Stimulated activated CD4-positive, alpha-beta T cell treated with anti-CD3 and anti-CD28 coated beads, Interleukin-1b, Interleukin-23, amount 100 ng/mL, for 48 hours (primary cell): ENCODE results near the gene CAND2.
"Not testable (repeated sequence)": the region's sequence is repeated elsewhere in the genome, so short reads cannot be mapped to it uniquely, and the experiment has no call there.

ENCODE experiments used
- DNase-seq: peaks from one replicate; pipeline ENCODE4 v3.0.0-alpha.2; 2020

CAND2 gene

DNA sequence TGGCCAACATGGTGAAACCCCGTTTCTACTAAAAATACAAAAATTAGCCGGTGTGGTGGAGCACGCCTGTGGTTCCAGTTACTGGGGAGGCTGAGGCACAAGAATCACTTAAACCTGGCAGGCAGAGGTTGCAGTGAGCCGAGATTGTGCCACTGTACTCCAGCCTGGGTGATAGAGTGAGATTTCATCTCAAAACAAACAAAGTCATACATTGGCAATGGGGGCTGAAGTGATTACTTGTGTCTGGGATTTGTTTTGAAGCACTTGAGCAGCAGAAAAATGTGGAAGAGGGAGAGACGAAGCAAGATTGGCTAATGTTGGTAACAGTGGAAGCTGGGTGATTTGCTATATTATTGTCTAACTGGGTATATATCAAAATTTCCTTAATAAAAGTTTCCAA lies 24.0 kb upstream of the CAND2 start:
- DNase-seq, result no peak

DNA sequence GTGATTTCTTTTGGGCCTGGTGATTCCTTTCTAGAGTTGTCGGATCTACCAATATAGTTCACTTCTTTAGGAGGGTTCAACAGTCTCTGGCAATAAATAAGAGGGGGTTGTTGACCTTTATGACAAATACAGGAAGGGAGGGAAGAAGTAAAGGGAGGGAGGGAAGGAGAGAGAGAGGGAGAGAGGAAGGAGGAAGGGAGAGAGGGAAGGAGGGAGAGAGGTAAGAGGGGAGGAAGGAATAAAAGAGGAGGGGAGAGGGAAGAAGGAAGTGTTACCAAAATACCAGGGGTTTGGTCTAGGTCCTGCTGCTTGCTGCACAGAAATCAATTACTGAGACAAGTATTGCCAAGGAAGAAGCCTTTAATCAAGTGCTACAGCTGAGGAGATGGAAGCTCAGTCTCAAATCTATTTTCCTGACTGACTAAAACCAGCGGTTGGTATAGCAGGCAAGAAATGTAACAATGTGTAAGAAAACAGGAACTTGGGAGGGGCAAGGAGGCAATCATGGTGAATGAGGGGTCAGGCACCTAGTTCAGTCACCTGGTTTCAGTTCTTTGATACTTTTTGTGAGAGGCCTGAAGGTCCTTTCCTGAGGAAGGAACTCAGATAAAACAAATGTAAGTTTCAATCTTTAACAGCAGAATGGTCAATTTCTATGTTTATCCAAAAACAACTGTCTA lies 23.3 kb upstream of the CAND2 start:
- no peak for DNase-seq

DNA sequence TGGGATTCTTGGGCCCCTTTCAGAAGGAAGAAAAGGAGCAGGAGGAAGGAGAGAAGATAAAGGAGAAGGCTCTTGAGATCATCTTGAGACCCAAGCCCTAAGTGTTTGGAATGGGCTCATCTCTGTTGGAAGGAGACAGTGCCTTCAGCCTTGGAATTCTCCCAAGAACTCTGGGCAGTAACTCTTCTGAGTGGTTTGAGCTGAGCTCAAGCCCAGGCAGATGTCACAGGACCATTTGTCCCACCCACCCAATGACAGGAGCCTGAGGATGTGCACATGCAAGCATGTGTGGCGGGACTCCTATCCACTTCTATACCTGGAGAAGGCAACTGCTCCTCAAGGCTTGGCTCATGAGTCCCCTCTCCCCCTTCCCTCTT lies 22.8 kb upstream of the CAND2 start:
- DNase-seq, result no peak

DNA sequence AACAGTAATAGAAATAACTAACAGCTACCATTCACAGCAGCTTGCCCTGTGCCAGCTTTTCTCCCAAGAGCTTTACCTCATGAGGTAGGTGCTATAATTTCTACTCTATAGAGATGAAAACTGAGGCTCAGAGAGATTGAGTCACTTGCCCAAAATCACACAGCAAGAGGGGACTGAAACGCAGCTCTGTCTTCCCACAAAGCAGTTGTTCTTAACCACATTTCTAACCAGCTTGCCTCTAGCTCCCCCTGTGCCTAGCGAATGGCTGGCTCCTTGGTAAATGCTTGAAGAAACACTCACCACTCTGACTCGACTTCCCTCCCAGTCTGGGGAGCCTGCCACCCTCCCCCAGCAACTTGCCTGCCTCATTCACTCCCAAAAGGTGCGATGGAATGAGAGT lies 21.9 kb upstream of the CAND2 start:
- peak; percentile 12 for DNase-seq

DNA sequence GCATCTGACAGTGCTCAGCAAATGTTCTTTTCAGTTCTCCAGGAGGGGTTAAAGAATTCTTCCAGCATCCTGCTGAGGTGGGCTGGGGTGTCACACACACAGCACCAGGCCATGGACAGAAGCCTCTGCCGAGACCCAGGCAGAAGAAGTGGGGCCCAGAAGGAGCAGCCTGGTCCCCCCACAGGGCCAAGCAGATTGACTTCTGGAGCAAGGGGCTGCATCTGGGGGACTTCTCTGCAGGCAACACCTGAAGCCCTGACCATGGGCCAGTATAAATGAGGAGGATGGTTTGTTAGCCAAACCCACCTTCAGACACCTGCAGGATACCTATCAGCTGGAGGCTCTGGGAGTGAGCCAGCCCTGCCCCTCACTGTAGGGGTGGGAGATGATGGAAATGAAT lies 21.3 kb upstream of the CAND2 start:
- no peak for DNase-seq

DNA sequence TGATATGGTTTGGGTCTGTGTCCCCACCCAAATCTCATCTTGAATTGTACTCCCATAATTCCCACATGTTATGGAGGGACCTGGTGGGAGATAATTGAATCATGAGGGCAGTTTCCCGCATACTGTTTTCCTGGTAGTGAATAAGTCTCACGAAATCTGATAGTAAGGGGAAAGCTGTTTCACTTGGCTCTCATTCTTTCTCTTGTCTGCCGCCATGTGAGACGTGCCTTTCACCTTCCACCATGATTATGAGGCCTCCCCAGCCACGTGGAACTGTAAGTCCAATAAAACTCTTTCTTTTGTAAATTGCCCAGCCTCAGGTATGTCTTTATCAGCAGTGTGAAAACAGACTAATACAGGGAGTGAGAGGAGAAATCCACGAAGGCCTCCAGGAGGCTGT lies 20.5 kb upstream of the CAND2 start:
- not testable (repeated sequence) for DNase-seq

DNA sequence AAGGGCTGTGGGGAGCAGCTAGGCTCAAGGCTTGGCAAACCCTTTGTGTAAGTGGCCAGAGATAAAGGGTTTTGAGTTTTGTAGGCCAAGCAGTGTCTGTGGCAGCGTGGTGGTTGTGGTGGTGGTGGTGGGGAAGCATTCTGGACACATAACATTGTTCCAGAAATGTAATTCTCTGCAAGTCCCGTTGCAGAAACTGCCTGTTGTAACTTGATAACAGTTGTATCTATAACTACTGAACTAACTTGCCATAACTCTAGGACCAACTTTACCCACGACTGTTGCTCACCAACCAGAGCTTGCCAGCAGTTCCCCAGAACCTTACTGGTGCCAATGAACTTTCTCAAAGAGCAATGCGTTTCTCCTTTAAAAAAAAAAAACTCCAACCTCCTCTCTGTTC lies 19.3 kb upstream of the CAND2 start:
- no peak for DNase-seq

DNA sequence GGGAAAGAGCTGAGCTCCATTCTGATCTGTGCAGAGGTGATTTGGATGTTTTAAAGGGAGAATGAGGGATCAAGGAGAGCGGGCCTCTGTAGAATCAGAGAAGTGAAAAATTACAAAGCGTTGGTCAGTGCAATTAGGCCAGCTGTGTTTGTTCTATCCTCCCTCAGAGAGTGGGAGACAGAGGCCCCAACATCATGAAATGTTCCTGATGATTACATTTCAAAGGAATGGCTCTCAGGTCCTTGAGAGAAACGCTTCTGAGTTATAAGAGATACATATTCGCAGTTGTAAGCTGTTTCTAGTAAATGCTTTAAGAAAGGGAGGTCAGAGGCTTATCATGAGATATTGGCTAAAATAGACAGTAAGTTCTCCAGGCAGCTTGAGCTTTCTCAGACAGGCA lies 15.7 kb upstream of the CAND2 start:
- no peak for DNase-seq

DNA sequence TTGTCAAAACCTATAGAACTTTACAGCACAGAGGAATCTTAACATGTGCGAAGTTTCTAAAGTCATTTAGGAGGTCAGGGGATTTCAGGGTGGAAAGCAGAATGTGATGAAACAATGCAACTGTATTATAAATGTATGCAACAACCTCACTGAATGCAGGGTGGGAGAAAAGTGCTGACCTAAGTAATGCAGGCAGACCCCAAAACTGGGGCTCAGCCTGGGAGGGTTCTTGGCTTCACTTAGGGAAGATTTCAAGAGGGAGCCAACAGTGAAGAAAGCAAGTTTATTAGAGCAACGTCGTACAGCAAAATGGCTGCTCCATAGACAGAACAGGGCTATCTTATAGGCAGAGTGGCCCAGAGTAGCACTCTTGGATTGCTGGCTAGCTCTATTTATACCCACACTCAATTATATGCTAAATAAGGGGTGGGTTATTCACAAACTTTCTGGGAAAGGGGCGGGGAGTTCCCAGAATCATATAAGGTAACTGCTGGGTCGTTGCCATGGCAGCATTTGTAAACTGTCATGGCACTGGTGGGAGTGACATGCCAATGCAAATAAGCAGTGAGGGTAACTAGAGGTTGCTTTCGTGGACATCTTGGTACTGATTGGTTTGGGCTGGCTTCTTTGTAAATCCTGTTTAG lies 14.2 kb upstream of the CAND2 start:
- peak; percentile 22 for DNase-seq

DNA sequence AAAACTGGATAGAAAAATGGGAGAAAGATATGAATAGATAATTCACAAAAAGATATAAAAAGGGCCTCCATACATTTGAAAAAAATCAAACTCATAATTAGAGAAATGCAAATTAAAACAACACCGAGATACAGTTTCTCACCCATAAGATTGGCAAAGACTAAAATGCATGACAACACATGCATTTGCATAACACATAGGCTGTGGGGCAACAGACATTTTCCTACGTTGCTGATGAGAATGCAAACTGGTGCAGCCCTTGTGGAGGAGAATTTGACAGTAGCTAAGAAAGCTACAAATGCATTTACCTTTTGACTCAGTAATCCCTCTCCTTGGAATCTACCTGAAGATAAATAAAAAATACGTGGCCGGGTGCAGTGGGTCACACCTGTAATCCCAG lies 11.4 kb upstream of the CAND2 start:
- no peak for DNase-seq

DNA sequence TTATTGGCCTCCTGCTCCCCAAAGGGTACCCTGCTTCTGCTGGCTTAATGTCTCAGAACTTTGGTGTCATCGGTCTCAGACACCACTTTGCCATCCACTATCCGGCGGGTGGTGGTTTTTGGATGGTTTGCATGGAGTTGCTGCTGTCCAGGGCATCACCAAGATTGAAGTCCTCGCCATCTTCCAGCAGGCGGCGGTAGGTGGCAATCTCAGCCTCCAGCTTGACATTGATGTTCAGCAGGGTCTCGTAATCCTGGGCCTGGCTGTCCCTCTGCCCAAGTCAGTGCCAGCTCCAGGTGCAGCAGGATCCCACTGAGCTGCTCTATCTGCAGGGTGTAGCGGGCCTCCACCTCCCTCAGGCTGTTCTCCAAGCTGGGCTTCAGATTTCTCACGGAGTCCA lies 9.1 kb upstream of the CAND2 start:
- DNase-seq, result peak; percentile 54

DNA sequence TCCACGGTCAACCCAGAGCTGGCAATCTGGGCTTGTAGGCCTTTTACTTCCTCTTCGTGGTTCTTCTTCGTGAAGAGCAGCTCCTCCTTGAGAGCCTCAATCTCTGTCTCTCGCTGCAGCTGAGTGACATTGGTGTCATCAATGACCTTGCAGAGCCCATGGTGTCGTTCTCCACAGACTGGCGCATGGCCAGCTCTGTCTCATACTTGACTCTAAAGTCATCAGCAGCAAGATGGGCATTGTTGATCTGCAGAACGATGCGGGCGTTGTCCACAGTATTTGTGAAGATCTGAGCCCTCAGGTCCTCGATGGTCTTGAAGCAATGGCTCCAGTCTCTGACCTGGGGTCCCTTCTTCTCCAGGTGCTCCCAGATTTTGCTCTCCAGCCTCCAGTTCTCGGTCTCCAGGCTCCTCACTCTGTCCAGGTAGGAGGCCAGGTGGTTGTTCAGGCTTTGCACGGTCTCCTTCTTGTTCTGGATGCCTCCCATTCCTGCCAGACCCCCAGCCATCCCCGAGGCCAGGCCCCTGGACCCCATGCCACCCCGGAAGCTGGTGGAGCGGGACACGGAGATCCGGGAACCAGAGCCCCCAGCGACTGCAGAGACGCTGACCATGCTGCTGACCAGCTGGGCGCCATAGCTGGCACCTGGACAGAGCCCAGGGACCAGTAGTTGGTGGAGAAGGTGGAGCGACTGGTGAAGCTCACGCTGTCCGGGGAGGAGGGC lies 8.4 kb upstream of the CAND2 start:
- not testable (repeated sequence) for DNase-seq

DNA sequence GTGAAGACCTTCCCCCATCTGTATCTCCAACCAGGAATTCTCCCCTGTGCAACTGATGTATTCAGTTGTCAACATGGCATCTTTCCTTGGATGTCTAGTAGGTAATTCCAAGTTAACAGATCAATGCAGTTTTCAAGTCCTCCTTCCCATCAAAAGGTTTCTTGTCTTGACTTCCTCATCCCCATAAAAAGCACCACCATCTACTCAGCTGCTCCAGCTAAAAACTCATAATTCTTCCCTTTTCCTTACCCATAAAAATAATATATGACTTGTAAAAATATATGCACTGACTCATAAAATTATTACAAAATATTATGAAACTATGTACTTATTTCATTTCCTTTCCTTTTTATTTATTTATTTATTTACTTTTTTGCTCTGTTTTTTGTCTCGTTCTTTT lies 5.0 kb upstream of the CAND2 start:
- DNase-seq, result no peak

DNA sequence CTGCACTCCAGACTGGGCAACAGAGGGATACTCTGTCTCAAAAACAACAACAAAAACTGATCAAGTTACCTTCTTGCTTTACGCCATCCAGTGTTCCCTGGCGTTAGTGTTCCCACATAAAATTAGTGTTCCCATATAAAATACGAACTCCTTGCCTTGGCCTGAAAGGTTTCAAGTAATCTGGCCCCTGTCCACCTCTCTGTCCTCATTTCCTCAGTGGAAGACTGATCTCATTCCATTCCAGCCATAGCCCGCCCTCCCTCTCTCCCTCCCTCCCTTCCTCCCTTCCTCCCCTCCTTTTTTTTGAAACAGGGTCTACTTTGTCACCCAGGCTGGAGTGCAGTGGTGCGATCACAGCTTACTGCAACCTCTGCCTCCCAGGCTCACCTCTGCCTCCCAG lies 2.8 kb upstream of the CAND2 start:
- no peak for DNase-seq

DNA sequence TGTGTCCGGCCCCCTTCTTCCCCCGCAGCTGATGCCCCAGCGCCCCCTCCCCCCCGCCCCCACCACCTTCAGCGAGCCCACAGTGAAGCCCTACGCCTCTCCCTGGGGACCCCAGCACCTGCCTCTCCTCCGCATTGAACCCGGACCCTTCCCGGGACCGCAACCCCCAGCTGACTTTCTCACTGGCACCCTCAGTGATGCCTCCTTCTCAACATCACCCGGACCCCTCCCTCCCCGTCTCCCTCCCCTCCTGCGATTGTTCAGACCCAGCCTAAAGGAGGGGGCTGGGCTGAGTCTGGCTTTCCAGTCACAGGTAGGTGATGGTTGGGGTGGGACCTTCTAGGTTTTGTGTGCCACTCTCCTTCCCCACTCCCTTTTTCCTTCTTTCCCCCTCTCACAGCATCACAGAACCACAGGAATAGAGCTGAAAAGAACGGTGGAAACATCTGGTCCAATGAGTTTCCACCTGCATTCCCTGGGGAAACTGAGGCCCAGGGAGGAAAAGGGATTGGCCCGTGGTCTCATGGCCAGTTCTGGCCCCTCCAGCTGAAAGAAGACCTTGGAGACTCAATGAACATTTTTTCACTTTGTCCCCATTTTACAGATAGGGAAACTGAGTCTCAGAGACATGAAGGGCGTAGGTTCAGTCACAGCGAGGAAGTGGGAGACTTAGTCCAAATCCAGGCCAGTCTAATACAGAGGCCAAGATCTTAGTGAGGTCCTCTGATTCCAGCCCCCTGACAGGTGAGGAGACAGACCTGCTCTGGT lies 828 bp downstream of the CAND2 start:
- DNase-seq, result no peak

DNA sequence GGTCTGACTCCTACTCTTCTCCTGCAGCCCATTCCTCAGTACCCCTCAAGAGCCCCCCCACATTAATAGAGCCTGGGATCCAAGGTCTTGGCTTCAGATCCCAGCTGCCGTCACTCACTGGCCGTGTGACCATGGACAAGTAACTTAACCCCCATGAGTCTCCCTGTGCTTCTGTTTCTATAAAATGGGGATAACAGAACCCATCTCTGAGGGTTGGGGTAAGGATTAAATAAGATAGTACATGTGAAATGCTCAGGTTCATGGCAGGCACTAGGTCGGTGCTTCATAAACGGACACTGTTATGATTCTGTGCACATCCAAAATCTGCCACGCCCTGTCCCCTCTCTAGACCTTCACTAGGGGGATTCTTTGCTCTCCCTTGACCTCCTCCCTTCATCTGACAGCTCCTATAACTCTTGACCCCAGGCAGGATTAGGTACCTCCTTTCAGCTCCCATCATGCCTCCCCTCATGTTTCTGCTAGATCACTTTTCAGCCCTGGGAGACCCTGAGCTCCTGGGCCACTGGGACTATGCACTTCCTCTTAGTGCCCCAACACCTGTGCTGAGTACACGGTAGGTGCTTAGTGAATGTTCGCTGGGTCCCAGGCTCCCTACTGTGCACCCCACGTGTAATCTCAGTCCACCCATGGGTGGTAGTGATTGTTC lies 1.5 kb downstream of the CAND2 start:
- DNase-seq, result no peak

DNA sequence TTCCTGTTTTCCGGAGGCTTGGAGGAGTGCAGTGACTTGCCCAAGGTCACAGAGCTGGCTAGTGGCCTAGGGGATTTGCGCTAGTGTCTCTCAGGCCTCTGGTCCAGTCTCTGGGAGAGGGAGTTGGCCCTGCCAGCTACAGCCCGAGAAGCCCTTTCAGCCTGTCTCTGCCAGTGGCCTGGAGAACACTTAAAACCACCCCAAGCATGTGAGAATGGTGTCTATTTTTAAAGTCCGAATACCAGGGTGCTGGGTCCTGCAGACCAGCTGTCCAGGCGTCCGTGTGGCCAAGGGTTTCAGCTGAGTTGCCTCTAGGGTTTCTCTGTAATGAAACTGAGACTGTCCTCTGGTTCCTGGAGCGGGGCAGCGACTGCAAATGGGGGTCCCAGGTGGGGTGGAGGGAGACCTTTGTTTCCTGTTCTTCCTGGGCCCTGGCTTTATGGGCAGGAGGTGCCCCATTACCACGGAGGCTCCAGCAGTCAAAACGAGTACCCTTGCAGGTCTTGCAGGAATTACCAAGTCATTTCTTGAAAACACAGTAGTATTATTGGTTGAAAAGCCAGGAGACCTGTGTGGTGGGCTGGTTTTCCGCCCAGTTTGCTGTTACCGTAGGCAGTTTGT lies 2.2 kb downstream of the CAND2 start:
- no peak for DNase-seq

DNA sequence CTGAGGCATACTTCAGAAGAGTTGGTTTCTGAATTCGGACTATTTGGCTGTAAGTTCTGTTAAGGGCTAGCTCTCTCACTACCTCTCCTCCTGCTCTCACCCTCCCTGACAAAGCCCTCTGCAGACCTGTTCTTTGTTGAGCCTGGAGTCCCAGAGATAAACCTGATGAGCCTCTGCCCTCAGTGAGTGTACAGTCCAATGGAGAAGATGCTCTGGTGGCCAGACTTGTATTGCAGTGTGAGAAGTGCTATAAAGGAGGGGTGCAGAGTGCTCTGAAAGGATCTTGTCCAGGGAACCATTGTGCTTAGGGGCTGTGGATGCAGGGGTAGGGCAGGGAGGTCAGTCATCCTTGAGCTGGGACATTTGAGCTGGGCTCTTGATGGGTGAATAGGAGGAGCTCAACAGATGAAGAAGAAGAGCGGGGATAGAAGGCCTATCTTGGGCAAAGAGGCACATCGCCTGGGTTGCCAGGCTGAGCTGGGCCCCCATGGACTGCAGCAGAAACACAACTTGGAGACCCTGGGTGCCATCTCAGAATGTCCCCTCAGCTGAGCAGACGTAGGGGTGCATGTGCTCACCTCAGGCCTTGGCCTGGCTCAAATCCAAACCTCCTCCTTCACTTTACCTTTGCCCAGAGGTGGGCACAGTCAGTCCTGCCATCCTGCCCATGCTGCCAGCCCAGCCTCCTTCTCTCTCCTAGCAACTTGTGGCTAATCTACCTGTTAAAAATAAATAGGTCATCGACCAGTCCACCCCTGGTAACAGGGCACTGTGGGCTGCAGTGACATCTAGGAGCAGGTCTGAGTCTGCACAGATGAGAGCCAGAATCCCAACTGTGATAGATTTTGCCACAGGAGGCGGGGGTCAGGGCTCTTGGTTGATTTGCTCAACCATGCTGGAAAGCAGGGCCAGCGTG lies 3.3 kb downstream of the CAND2 start:
- no peak for DNase-seq

DNA sequence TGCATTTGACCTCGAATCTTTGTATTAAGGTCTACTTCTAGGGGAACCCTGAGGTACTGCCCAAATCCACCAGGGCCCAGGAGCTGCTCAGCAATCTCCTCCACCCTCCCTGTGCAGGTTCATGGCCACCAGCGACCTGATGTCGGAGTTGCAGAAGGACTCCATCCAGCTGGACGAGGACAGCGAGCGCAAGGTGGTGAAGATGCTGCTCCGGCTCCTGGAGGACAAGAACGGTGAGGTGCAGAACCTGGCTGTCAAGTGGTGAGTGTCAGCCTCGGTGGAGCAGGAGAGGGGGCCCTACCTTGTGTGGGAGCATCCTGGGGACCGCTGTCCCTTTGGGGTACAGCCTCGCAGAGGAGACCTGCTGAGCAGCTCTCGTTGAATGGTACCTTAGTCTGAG lies 6.9 kb downstream of the CAND2 start:
- DNase-seq, result no peak

DNA sequence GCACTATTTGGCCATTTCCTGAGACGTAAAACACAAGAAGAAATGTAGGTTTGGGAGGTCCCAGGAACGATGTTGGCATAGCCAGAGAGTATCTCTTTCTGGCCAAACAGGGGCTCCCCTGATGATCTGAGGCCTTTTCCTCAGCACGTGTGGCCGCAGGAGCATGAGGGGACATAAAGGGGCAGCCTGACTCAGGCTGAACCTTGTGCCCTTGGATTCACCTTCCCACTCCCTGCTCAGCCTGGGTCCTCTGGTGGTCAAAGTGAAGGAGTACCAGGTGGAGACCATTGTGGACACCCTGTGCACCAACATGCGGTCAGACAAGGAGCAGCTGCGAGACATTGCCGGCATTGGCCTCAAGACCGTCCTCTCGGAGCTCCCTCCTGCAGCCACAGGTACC lies 10.6 kb downstream of the CAND2 start:
- DNase-seq, result no peak

DNA sequence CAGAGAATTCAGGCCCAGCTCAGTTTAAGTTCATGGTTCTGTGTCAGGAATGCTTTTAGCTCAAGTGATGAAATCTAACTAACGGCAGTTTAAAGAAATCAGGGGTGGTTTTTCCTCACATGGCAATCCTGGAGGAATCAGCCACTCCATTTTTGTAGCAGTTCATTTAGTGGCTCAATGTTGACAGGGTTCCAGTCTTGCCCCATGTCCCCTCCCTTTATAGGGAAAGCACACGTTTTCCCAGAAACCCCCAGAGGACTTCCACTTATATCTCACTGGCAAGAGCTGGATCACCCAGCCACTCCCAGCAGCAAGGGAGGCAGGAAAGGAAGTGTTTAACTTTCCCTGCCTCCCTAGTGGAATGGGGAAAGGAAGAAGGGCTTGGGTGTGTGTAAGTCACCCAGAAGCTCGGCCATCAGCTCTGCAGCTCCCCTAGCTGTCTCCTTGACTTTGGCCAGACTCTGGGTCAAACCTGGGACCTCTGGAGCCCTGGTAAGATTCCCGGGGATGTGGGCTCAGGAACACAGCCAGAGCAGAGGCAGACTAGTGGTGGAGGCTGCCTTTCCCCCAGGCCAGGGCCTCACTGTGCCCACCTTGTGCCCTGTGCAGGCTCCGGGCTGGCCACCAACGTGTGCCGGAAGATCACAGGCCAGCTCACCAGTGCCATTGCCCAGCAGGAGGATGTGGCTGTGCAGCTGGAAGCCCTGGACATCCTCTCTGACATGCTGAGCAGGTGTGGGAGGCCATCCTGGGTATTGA lies 11.3 kb downstream of the CAND2 start:
- DNase-seq, result no peak
